DMS114 treated with DMSO at 0.1 percent for 48 hours (cell line): ENCODE data around the gene CDH13.

Experiments
- DNase-seq: peaks from one replicate; lab custom pipeline; 2025; ENCODE audit not compliant: unreplicated experiment; lab: John Stamatoyannopoulos, UW

Gene CDH13

DNA sequence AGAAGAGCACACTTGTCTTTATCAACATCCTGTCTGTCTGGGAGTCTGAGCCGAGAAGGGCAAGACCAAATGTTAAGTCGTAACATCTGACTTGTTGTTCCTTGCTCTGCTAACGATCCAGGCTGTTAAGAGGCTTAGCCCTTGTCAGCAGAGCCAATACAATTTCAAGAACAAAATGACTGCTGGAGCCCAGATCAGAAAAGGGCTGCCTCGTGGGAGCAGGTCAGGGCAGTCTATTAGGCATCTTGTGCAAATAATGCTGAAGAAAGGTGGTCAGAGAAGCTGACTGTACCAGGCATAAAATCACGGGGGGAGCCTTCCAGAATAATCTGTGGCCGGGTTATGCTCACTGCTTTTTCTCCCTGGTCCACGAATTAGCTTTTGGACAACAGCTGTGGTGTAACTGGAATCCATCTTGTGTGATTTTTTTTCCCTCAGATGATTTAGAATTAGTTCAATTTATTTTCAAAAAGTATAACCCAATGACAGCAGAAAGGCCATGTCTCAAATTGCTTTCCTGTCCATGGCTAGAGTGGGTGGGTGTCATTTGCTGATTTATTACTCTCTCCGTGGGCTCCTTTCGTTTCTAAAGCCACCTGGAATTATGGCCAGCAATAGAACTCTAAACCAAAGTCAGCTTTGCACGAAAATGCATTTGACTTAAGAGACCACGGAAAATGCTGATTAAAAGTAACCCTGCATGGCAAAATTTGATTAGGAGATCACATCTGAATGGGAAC lies 959.9 kb downstream of the CDH13 start:
- DNase-seq, result no peak

DNA sequence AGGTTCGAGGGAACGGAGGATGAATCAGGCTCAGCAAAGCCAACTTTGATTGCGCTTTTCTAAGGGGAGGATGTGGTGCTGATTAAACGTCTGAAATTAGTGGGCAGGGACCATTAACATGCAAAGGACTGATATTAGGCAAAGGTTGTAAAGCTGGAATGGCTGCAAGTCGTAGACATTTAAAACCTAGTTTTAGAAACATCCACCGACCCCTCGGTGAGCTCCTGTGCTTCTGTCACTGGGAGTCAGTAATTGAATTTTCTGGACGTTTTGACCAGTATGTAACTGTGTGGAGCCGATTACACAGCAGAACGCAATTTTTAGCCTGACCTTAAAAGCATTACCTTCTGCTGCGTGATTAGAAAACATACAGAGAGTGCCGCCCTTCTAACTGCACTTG lies 960.4 kb downstream of the CDH13 start:
- DNase-seq, result no peak

DNA sequence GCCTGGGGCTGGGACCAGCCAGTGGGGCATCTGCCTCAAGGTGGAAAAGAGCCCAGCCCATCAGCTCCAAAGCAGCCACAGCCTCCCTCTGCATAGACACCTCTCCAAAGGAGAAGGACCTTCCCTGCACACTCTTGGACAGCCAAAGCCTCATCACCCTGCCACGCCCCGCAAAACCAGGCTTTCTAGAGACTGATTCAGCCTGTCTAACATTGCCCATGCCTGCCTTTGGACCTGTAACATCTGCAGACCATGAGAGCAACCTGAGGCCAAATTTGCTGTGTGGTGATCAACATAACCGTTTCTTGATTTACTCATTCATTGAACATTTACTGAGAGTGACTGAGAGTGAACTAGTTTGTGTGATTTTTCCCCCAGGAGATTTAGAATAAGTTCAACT lies 961.3 kb downstream of the CDH13 start:
- DNase-seq, result no peak

DNA sequence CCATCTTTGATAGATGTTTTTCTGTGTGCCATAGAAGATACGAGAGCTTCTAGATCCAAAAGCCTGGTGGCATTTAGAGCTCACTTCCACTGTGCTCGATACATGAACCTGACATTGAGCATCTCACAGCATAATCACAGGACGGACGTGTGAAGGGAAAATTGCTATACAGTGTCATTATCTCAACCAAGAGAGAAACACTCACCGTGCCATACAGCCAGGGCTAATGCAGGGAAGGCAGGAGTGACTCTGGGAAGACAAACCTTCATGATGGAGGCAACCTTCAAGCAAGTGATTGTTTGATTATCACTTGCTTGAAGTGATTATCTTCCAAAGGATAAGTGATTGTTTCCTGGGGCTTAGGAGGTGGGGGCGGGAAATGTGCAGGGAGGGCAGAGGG lies 962.8 kb downstream of the CDH13 start:
- no peak for DNase-seq

DNA sequence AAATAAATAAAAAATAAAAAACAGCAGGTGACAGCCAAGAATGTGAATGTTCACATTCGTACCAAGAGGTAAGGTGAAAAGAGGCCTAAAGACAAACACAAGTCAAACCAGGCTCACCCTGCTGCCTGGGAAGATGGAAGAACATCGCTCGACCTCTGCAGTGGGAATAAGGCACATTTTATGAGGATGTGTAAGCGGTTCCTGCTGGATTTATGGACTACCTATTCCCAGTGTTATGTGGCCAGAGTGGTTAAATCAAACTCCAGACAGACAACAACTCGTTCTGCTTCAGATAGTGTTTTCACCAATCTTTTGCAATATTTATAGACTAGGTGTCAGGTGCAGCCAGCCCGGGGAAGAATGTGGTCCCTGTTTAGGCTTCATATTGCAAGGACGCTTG lies 966.0 kb downstream of the CDH13 start:
- DNase-seq, result no peak

DNA sequence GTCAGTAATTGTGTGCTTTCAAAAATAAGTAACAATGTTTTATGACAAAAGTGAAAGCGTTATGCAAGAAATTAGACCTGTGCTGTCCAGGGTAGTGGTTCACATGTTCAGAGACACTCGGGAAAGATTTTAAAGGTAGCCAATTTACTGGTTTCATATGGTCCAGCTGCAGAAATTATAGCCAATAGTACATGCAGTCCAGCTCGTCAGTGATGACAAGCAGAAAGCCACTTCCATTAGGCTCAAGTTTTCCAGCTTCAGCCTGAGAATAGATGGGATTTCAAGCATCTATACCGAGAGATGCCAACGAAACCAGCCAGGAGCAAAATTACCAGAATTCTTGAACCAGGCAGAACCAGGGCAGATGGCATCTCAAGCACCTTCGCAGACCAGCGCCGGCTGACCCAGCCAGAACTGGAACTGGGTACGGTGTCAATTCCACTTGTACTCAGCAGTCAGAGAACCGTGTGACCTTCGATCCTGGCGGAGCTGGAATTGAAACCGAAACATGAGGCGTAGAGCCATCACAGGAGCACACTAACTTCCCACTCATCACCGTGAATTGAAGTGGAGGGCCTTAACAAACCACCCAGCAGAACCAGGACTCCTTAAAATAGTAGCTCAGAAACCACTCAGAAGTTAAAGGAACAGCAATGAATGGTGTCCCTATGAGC lies 973.2 kb downstream of the CDH13 start:
- DNase-seq, result no peak

DNA sequence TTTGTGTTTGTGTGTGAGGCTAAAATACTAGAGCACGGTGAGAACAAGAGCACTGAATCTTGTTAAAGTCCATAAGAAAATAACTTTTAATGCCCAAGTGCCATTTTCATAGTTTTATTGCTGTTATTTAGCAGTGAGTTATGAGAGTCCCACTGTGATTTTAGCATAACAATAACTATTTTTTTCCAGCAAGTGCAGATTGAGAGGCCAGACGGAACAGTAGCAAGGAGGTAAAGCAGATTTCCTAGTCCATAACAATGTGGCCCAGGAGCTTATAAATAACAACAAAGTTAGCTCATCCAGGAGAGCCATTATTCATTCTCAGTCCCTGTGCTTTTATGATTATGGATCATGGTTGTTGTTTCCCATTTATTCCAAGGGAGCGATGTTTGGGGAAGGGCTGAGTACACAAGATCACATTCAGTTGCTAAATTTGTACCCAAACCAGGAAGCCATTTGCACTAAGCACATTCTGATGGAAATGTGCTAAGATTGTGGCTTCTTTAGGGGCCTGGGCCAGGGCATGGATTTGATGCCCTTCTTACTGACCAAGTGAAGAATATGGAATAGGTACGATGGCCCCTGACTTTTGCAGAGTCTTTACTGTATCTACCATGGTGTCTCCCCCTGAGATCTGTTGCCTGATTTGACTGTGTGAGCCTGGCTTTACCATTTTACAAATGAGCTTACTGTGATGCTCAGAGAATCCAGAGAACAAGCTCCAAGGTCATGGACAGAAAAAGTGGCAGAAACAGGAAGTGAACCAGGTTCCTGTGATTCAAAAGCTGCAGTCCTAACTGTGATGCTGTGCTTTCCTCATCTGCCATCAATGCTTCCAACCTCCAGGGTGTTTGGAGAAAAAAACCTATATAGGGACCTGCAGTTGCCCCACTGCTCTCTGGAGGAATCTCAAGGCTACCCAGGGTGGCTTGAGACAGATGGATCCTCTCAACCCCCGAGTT lies 976.3 kb downstream of the CDH13 start:
- no peak for DNase-seq

DNA sequence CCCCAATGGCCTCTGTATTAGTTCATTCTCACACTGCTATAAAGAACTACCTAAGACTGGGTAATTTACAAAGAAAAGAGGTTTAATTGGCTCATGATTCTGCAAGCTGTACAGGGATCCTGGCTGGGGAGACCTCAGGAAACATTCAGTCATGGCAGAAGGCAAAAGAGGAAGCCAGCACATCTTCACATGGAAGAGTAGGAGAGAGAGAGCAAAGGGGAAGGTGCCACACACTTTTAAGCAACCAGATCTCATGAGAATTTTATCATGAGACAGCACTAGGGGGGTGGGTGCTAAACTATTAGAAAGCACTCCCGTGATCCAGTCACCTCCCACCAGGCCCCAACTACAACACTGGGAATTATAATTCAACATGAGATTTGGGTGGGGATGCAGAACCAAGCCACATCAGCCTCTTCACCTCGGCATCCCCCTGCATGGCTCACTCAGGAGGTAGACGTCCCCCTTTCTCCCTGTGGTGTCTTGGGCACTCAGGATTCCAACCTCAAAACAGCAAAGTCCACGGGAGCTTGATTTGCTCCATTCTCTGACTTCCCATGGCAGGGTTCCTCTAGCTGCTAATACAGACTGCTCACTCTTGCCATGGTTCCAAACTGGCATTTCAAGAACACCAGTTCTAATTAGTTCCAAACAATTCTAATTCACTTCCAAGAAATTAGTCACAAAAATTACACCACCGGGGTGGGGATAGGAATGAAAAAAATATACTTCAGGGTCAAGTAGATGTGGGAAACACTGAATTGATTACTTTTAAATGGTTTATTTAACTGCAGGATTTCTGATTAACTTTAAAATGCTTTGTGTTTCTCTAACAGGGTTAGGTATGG lies 977.2 kb downstream of the CDH13 start:
- DNase-seq, result no peak

DNA sequence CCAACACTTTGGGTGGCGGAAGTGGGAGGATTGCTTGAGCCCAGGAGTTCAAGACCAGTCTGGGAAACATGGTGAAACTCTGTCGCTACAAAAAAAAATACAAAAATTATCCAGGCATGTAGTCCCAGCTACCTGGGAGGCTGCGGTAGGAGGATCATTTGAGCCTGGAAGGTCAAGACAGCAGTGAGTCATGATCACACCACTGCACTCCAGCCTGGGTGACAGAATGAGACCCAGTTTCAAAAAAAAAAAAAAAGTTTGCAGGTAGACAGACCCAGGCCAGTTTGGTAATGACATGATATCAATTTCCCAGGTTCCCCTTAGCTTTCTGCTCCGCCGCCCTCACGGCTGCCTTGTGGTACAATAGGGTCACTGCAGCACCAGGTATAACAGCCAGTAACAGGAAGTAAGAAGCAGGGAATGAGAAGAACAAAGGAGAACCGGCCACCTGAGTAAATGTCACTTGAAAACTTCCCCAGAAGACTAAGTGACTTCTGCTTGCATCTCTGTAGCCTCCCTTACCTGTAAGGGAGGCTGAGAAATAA lies 979.8 kb downstream of the CDH13 start:
- no peak for DNase-seq

DNA sequence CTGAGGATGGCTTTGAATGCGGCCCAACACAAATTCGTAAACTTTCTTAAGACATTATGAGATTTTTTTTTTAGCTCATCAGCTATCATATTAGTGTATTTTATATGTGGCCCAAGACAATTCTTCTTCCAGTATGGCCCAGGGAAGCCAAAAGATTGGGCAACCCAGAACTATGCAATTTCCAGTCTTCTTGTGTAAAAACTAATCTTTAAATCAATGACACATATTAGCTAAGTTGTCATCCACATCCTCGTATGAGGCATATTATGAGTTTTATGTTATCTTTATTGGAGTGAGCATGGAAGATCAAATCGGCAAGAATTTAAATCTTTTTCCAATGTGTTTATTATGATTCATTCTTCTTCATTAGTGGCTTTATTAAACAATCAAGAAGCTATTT lies 982.4 kb downstream of the CDH13 start:
- no peak for DNase-seq

DNA sequence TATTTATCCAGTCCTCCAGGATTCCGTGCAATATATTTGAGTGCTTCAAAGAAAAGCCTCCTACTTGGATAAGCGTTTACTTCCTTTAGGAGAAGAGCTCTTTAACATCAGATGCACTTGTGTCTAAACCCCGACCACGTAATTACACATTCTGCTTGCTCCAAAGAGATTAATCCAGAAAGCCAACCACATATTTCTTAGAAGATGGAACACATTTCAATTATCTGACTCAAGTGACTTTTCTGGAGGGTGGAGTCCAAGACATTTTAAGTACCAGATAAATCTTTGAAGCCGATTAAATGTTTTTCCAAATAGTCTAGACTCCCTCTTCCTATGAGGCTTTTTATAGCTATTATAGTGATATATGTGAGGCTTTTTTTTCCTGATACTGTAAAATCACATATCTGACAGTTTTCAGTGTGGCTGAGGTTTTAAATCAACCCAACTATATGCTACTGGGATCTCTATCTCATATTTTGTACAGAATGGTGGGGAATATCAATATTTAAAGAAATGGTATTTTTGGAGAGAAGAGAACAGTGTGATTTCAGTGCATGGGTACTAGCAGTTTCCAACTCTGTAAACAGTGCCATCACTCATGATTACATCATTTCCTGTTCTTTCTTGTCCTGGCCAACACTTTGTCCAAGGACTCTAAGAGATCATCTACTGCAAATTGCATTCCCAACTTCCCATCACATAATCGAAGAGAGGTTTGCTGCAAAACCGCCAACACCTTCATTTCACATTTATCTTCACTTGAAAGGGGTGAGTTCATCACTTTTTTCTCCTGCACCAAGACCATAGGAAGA lies 988.6 kb downstream of the CDH13 start:
- no peak for DNase-seq

DNA sequence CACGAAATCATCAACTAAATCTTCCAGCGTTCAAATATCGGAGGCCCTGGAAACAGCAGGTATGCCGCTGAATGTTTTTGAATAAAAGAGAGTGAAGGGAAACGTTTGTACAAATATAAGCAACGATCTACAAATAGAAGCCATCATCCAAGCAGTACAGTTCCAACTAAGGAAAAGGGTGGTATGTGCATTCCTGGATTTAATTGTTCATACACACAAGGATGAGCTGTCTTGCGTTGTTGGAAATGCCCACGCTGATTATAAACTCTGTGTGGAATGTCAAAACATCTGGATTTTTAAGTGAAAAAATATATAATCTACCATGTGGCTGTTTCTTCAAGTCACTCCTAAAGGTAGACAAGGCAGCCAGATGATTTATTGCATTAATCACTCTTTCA lies 989.2 kb downstream of the CDH13 start:
- DNase-seq, result no peak

DNA sequence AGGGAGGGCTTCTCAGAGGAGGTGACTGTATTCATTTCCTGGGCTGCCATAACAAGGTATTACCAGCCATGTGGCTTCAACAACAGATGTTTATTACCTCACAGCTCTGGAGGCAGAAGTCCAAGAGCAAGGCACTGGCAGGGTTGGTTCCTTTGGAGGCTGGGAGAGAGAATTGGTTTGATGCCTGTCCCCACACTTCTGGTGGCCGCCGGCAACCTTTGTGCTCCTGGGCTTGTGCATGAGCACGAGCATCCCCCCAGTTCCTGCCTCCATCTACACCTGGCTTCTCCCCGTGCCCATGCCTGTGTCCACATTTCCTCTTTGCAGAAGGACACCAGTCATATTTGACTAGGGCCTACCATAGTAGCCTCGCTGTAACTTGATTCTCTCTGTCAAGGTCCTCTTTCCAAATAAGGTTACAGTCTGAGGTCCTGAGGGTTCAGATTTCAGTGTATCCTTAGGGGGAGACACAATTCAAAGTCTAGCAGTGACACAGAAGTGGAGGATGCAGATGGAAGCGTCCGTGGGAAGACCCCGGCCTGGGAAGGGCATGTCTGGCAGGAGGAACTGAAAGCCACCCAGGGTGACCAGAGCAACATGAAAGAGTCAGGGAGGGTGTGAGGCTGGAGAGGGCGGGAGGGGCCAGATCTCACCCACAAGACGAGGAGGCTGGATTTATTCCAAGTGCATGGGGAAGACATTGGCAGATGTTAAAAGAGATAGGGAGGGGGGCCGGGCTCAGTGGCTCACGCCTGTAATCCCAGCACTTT lies 992.8 kb downstream of the CDH13 start:
- no peak for DNase-seq

DNA sequence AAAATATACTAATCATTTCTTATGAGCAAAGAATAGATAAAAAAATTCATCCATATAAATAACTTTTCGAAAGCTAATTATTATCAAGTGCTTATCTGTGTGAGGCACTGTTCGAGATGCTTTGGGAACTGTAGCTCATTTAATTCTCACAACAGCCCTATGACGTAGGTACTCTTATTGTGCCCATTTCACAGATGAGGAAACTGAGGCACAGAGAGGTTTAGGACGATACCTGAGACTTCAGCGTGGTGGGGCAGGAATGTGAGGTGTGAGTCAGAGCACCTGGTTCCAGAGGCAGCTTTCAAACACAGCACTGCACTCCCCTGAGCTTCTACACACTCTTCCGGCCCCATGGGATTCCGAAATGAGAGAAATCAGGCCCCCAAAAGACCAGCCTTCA lies 995.2 kb downstream of the CDH13 start:
- DNase-seq, result no peak

DNA sequence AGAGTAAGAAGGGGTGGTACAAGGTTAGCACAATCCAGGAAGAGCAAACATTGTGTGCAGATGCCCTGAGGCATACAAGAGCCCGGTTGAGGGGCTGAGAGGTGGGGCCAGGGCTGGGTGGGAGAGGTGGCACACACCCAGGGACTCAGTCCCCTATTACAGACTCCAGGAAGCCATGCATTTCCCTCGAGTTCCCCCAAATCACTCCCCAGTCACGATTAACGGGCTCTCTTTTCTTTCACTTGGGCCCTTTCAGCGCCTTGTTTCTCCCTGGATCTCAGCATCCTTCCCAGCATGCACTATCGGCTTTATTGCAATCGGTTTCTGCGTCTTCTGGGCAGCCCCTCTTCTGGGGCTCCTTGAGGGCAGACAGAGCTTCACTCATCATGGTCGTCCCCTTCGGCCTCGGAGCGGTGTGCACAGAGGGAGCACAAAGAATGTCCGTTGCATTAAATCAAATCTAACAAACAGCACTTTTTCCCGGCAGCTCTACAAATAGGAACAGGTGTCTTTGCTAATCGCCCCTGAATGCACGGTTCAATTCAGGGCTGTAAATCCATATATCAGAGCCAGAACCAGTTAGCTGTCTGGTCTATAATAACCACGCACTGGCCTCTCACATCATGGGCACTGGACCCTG lies 996.4 kb downstream of the CDH13 start:
- no peak for DNase-seq

DNA sequence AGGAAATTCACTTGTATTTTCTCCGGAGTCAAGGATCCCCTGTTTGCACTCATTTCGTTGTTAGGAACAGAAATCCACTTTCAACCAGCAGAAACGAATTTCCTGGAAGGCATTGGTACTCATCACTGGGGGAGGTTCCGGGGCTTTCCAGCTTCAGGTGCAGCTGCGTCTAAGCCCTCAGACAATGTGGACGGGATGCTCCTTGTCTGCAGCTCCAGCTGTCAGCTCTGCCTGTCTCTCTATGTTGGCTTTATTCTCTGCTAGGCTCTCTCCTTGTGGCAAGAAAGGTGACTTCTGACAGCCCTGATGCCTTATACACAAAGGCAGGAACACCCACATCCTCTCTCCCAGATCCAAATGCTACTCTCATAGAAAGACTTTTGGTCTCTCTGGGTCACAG lies 997.1 kb downstream of the CDH13 start:
- DNase-seq, result no peak

DNA sequence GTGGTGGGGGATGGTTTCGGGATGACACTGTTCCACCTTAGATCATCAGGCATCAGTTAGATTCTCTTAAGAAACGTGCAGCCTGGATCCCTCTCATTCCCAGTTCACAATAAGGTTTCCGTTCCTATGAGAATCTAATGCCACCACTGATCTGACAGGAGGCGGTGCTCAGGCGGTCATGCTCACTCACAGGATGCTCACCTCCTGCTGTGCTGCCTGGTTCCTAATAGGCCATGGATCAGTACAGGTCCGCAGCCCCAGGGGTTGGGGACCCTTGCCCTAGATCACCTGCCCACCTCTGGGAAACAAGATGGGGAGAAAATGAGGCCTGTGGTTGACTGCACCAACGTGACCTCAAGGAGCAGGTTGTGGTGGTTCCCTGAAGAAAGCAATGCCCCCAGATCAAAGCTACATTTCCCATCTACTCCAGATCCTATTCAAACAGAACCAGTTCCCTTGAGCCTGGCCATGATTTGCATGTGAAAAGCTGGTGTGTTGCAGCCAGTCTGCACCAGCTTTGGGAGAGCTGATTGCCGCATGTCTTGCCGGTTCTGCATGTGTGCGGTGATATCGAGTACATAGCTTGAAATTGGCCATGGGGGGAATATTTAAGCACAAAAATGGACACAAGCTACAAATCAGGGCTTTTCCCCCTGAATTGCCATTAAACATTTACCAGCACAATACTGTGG lies 997.8 kb downstream of the CDH13 start:
- DNase-seq, result no peak

DNA sequence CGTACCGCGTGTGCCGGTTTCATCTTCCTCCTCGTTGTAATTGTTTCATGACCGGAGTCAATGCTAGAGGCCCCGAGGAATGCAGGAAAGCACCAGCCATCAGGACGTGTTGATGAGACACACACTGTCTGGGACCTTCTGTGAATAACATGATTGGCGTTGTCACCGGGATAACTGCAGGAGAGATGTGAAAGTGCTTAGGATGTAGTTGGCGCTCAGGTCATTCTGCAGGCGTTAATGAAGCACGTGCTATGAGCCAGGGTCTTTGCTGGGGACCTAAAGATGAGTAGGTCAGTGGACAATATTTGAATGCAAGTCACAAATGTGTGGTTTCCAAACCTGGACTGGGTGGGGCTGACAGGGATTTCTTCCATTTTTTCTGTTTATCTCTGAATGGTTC lies 999.4 kb downstream of the CDH13 start:
- no peak for DNase-seq
